Ovary (tissue), 9 donors: ENCODE data around the gene PNMA8C. TPM values are rescaled to one million over a fixed set of nuclear protein-coding genes. Genes with fewer than 3 reads are reported as not detected.
"Not testable (repeated sequence)": the region's sequence is repeated elsewhere in the genome, so short reads cannot be mapped to it uniquely, and the experiment has no call there.

Source experiments
- DNase-seq, 5 donors: peaks; one replicate each; pipeline ENCODE4 v3.0.0-alpha.2; 2019 to 2020
- H3K27ac ChIP-seq, 2 donors: fragments of 200-600 bp; one replicate each; pipeline versions ENCODE4 v1.5.1 to v1.8.0; 2019 to 2022
- H3K27me3 ChIP-seq: fragments of 200-600 bp; one replicate; pipeline ENCODE4 v1.8.0; 2022
- H3K36me3 ChIP-seq: fragments of 200-600 bp; sonication (generic); one replicate; pipeline ENCODE4 v1.5.1; 2019
- H3K4me1 ChIP-seq: one replicate; pipeline ENCODE4 v1.8.1; 2013; ENCODE audit warnings: mild to moderate bottlenecking, moderate library complexity; ENCODE audit not compliant: insufficient read depth
- H3K4me3 ChIP-seq: fragments of 200-600 bp; sonication (generic); one replicate; pipeline ENCODE4 v1.5.1; 2017
- H3K9me3 ChIP-seq, 2 donors: fragments of 200-600 bp in 1 of 2; sonication (generic) in 1 of 2; one replicate each; pipeline versions ENCODE4 v1.5.1 to v1.8.1; 2013 to 2019; ENCODE audit warnings: mild to moderate bottlenecking in 1 of 2, moderate library complexity in 1 of 2
- CTCF ChIP-seq, 3 donors: fragments of 450-650 bp in 2 of 3; fragments of 200-600 bp in 1 of 3; IDR thresholded peaks; one replicate each; pipeline versions ENCODE4 v1.5.1 to v1.8.0; 2016 to 2022; ENCODE audit warnings: antibody characterized with exemption in 3 of 3, mild to moderate bottlenecking in 1 of 3
- EP300 ChIP-seq: sonication (generic); formaldehyde crosslinking; IDR thresholded peaks from one replicate; pipeline ENCODE4 v1.6.1; 2017; ENCODE audit warnings: antibody characterized with exemption
- POLR2A ChIP-seq: fragments of 450-650 bp; IDR thresholded peaks from one replicate; pipeline ENCODE4 v1.6.1; 2017; ENCODE audit warnings: antibody characterized with exemption, mild to moderate bottlenecking, moderate library complexity
- WGBS, 3 donors: extraction: QIAGEN DNeasy Blood & Tissue Kit in 1 of 3; methylation state at CpG; one replicate each; pipeline versions ENCODE4 v1.1.5 to v1.1.7; 2013 to 2017; 5-methylcytosine and 5-hydroxymethylcytosine counted together
- intact Hi-C, 4 donors: fragments of 100-400 bp; cut with DNase I; formaldehyde crosslinking; loops; one replicate each; pipeline versions ENCODE4 v1.11.0 to v1.15.1; 2022 to 2023
- polyA plus RNA-seq, 2 donors: library from polyadenylated mRNA; stranded (reverse); fragments of 200-250 nt in 1 of 2; fragments of 350-450 nt in 1 of 2; fragmentation: Illumina TruSeq in 1 of 2; extraction: RNeasy Lipid Tissue Mini Kit (QIAGEN cat#74804) in 1 of 2; gene quantifications; one replicate each; pipeline ENCODE4 v1.2.3, GENCODE V29; 2013 to 2014
- total RNA-seq, 7 donors: library from RNA; depleted of rRNA in 2 of 7; stranded (reverse); fragments of >200 nt in 2 of 7; fragmentation: NEBNext Ultra II Directional in 3 of 7; extraction: Animal tissue kit (Norgen Biotek cat#: 25700) in 3 of 7; gene quantifications; one replicate each; pipeline versions ENCODE4 v1.1.0 to v1.2.4, GENCODE V29; 2016 to 2023
- donor health status: DM: no; HTN: no; CAD: no; lungs with moderate emphysema.
- donor health status: DM: no; HTN: no; CAD: no.
- donor health status: Bipolar disorder and iron deficiency.
- donor health status: DM: yes; HTN: yes; CAD: no.
- donor health status: DM: no; HTN: no; CAD: no.
- donor health status: DM: yes; HTN: yes; CAD: no.

The PNMA8C gene
- total and polyA plus RNA-seq, 9 donors, result 0.15 to 0.82 (median 0.35) TPM; not detected in 1

- Histone ChIP-seq H3K27me3 (no peaks in the 10 kb centered on the region), H3K4me3 (no peak overlapping the region), H3K27ac (no peak overlapping the region), H3K4me1 (peaks cover 12% of the 10 kb centered on the region), H3K36me3 (no peaks in the 10 kb centered on the region), H3K9me3 (no peaks in the 10 kb centered on the region)
- intact Hi-C loops, result no loop called here
- DNase-seq, result peak in 2 of 5 donors; percentile 18 to 31
- TF ChIP-seq CTCF (IDR thresholded peaks at IDR 0.05) (no peak), EP300 (no peak), POLR2A (no peak)
- 90 to 93% (median 92%) methylated on average over 20 of the region's 20 CpGs for WGBS, 3 donors
These were observed 52.2 kb downstream of the PNMA8C start for GRCh38 chr19:46376241-46377153.

GRCh38 chr19:46375476-46376067 is 53.2 kb downstream of the PNMA8C start:
- peak in 2 of 5 donors; percentile 13 to 34 for DNase-seq
- 91 to 94% (median 93%) methylated on average over 22 of the region's 22 CpGs for WGBS, 3 donors
- H3K27me3 ChIP-seq, H3K27ac ChIP-seq, intact Hi-C loops, H3K4me3 ChIP-seq, H3K36me3 ChIP-seq, H3K9me3 ChIP-seq: not testable (repeated sequence)
- peaks cover 12% of the 10 kb centered on the region for H3K4me1 ChIP-seq

Other genes starting within 250 kb of the PNMA8C start
- gene IGFL1, start 199.2 kb downstream of the PNMA8C start, total RNA-seq, result not detected
- not detected for gene IGFL1, start 199.2 kb downstream of the PNMA8C start, polyA plus RNA-seq
- 10 to 100 TPM; 27.0 to 82.2 (median 57.7) TPM for gene HIF3A, start 131.9 kb downstream of the PNMA8C start, total RNA-seq
- 10 to 100 TPM; 10.8 to 37.9 TPM for gene HIF3A, start 131.9 kb downstream of the PNMA8C start, polyA plus RNA-seq
- gene PPP5C, start 81.8 kb downstream of the PNMA8C start, total RNA-seq, result 10 to 100 TPM; 34.5 to 63.4 (median 45.3) TPM
- 10 to 100 TPM; 33.1 to 79.2 TPM for gene PPP5C, start 81.8 kb downstream of the PNMA8C start, polyA plus RNA-seq
- 10 to 100 TPM; 29.3 to 82.6 (median 67.9) TPM for gene CCDC8, start 15.4 kb downstream of the PNMA8C start, total RNA-seq
- gene CCDC8, start 15.4 kb downstream of the PNMA8C start, polyA plus RNA-seq, result 10 to 100 TPM; 20.1 to 35.7 TPM
- gene PNMA8A, start 42.6 kb upstream of the PNMA8C start, total RNA-seq, result 10 to 100 TPM in 6 of 7 donors, 1 to 10 TPM in 1; 8.8 to 35.3 (median 32.8) TPM
- 10 to 100 TPM in 1 of 2 donors, 1 to 10 TPM in 1; 9.9 to 13.2 TPM for gene PNMA8A, start 42.6 kb upstream of the PNMA8C start, polyA plus RNA-seq
- gene PNMA8B, start 66.9 kb upstream of the PNMA8C start, total RNA-seq, result 10 to 100 TPM in 1 of 7 donors, 1 to 10 TPM in 6; 2.8 to 10.6 (median 6.2) TPM
- gene PNMA8B, start 66.9 kb upstream of the PNMA8C start, polyA plus RNA-seq, result 1 to 10 TPM in 1 of 2 donors, under 1 TPM in 1; 0.97 to 5.2 TPM
- gene CALM3, start 172.4 kb upstream of the PNMA8C start, total RNA-seq, result 100 to 1,000 TPM in 5 of 7 donors, 10 to 100 TPM in 2; 80.5 to 312 (median 225) TPM
- 100 to 1,000 TPM; 191 to 646 TPM for gene CALM3, start 172.4 kb upstream of the PNMA8C start, polyA plus RNA-seq
- 1 to 10 TPM in 3 of 7 donors, under 1 TPM in 4; 0.24 to 1.5 (median 0.71) TPM for gene PTGIR, start 196.2 kb upstream of the PNMA8C start, total RNA-seq
- gene PTGIR, start 196.2 kb upstream of the PNMA8C start, polyA plus RNA-seq, result 1 to 10 TPM in 1 of 2 donors, under 1 TPM in 1; 0.55 to 1.8 TPM
- not detected for gene GNG8, start 207.3 kb upstream of the PNMA8C start, total RNA-seq
- gene GNG8, start 207.3 kb upstream of the PNMA8C start, polyA plus RNA-seq, result not detected
- 10 to 100 TPM in 6 of 7 donors, 1 to 10 TPM in 1; 7.6 to 56.5 (median 20.8) TPM for gene DACT3, start 232.2 kb upstream of the PNMA8C start, total RNA-seq
- gene DACT3, start 232.2 kb upstream of the PNMA8C start, polyA plus RNA-seq, result 10 to 100 TPM; 15.2 to 51.3 TPM